Measurements from ENCODE around the gene PDLIM3. TPM values are rescaled to one million over a fixed set of nuclear protein-coding genes. Genes with fewer than 3 reads are reported as not detected.

The PDLIM3 gene
- total RNA-seq, 1 donor from 2014 or later, result 1.6 TPM

DNA sequence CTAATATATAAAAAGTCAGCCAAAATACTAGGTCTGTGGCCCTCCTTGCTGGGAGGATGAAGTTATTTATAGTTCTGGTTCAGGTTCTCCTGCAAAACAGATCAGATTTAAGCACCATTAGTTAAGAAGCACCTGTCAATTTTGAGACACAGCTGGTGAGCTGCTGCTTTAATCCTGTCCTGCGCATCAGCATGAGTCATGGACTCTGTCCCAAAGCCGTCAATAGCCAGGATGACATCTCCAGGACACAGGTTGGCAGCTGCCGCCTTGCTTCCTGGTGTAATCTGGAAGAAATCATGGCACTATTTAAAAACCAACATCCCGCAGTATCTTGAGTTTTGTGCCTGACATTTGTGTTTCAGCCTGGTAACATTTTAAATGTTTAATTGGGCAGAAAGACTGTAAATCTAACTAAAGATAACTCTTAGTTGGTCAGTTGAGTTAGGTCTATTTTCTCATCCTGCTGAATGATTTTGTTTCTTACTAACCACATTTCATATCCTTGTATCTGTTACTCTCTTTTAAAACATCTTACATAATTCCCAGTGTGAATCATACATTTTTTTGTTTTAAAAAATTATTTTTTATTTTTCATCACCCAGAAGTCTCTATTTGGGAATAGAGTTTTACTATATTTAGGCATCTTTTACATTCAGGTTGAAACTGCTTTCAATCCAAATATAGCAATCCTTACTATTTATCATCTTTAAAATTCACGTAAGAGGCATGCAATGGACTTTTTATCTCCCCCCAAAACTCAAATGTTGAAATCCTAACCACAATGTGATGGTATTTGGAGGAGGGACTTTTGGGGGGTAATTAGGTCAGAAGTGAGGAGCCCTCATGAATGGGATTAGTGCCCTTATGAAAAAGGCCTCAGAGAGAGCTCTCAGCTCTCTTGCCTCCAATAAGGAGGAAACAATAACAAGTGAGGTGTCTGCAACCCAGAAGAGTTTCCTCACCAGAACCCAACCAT, 10.1 kb downstream of the PDLIM3 start:
- FAIRE-seq (no peak), DNase-seq (ENCODE audit: low read depth) (no peak)
- TF ChIP-seq, protein P1, sequence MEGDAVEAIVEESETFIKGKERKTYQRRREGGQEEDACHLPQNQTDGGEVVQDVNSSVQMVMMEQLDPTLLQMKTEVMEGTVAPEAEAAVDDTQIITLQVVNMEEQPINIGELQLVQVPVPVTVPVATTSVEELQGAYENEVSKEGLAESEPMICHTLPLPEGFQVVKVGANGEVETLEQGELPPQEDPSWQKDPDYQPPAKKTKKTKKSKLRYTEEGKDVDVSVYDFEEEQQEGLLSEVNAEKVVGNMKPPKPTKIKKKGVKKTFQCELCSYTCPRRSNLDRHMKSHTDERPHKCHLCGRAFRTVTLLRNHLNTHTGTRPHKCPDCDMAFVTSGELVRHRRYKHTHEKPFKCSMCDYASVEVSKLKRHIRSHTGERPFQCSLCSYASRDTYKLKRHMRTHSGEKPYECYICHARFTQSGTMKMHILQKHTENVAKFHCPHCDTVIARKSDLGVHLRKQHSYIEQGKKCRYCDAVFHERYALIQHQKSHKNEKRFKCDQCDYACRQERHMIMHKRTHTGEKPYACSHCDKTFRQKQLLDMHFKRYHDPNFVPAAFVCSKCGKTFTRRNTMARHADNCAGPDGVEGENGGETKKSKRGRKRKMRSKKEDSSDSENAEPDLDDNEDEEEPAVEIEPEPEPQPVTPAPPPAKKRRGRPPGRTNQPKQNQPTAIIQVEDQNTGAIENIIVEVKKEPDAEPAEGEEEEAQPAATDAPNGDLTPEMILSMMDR (IDR thresholded peaks at IDR 0.05; ENCODE audit: insufficient read depth, low read length, severe bottlenecking), result no peak
- no peak overlapping the region for H3K4me3 ChIP-seq (ENCODE audit: low read depth, low read length)
- no peaks in the 10 kb centered on the region for H3K36me3 ChIP-seq (ENCODE audit: control insufficient read depth, insufficient read depth, low read length)
- peaks cover 2% of the 10 kb centered on the region for H3K27me3 ChIP-seq (ENCODE audit: control insufficient read depth, insufficient read depth, low read length)

DNA sequence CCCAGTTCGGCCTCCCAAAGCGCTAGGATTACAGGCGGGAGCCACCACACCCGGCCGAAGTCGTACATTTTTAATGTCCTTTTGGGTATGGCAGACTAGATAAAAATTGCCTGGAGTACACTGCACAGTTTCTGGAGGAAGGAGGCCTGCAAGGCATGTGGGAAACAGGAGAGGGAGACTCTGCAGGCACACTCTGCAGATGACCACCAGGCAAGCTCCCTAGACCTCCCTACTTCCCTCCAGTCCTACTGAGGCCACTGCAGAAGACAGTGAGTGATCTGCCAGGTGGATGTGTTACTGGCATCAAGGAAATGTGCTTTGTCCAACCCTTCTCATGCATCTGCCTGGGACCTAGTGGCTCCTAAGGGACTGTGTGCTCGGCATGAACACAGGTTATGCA, 11.4 kb downstream of the PDLIM3 start:
- TF ChIP-seq, protein P1 (IDR thresholded peaks at IDR 0.05; ENCODE audit: insufficient read depth, low read length, severe bottlenecking), result no peak
- Histone ChIP-seq H3K27me3 (ENCODE audit: control insufficient read depth, insufficient read depth, low read length) (peaks cover 2% of the 10 kb centered on the region), H3K4me3 (ENCODE audit: low read depth, low read length) (no peak overlapping the region), H3K36me3 (ENCODE audit: control insufficient read depth, insufficient read depth, low read length) (no peaks in the 10 kb centered on the region)
- FAIRE-seq (peak; percentile 7), DNase-seq (ENCODE audit: low read depth) (no peak)

DNA sequence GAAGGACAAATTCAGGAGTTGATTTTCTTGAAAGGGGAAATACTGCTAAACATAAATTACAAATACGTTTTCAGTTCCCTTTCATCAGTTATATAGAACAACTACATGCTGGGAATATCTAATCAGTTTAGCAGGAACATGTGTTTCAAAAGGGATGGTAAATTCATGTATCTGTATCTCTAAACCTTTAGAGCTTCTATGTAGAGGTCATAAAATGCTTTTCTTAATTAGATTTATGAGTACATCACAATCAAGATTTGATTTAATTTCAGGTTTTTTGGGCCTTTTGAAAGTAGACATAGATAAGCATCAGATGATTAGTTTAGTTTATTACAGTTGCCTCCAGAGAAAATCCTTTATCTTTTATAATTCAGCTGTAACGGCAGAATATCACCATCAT, 12.9 kb downstream of the PDLIM3 start:
- TF ChIP-seq, protein P1 (IDR thresholded peaks at IDR 0.05; ENCODE audit: insufficient read depth, low read length, severe bottlenecking), result no peak
- FAIRE-seq (no peak), DNase-seq (ENCODE audit: low read depth) (no peak)
- no peaks in the 10 kb centered on the region for H3K27me3 ChIP-seq (ENCODE audit: control insufficient read depth, insufficient read depth, low read length)
- H3K4me3 ChIP-seq (ENCODE audit: low read depth, low read length), result no peak overlapping the region
- H3K36me3 ChIP-seq (ENCODE audit: control insufficient read depth, insufficient read depth, low read length), result no peaks in the 10 kb centered on the region

DNA sequence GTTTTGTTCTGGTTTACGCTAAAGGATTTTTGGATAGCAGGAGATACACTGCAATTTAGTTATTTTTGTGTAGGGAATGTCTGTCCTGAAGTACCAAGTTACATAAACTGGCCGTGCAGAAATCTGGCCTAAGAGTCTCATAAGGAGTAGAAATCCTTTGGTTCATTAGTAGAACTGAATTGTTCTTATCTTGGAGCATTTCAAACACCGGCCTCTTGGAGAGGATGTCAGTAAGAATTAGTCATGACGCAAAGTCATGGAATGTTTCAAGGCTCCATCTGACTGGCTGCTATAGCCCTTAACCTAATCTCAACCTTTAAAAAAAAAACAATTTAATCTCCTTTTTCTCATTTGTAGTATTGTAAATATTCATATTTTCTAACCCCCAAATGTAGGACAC, 15.2 kb downstream of the PDLIM3 start:
- no peak for FAIRE-seq
- TF ChIP-seq, protein P1 (IDR thresholded peaks at IDR 0.05; ENCODE audit: insufficient read depth, low read length, severe bottlenecking), result no peak

DNA sequence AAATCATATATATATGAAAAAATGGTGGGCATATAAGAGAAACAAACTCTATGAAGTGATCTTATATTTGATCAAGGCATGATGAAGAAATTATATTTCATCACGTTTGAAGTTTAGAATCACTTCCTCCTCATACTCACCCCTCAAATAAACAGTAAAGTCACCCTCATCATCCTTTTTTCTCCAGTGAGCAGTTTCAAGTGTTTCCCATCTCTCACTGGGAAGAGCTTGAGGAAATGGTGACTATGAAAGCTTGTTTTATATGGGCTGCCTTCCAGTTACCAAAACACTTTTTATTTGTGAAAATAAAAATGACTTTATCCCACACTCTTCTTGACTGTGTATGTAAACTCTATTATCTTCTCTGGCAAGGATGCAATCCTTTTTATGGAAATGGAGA, 16.8 kb downstream of the PDLIM3 start:
- TF ChIP-seq, protein P1 (IDR thresholded peaks at IDR 0.05; ENCODE audit: insufficient read depth, low read length, severe bottlenecking), result no peak
- no peaks in the 10 kb centered on the region for H3K27me3 ChIP-seq (ENCODE audit: control insufficient read depth, insufficient read depth, low read length)
- DNase-seq (ENCODE audit: low read depth) (no peak), FAIRE-seq (no peak)
- no peaks in the 10 kb centered on the region for H3K36me3 ChIP-seq (ENCODE audit: control insufficient read depth, insufficient read depth, low read length)
- H3K4me3 ChIP-seq (ENCODE audit: low read depth, low read length), result no peak overlapping the region

More for the DNA sequence above, 15.2 kb downstream of the PDLIM3 start:
- DNase-seq (ENCODE audit: low read depth), result no peak
- Histone ChIP-seq H3K27me3 (ENCODE audit: control insufficient read depth, insufficient read depth, low read length) (no peaks in the 10 kb centered on the region), H3K36me3 (ENCODE audit: control insufficient read depth, insufficient read depth, low read length) (no peaks in the 10 kb centered on the region), H3K4me3 (ENCODE audit: low read depth, low read length) (no peak overlapping the region)
